IMR-90 (cell line): ENCODE data around the gene GNG7. TPM values are rescaled to one million over a fixed set of nuclear protein-coding genes. Genes with fewer than 3 reads are reported as not detected.

Experiments used
- ATAC-seq: fragments of 200-7000 bp; cut with Tn5 transposase; 2 replicates; pipeline ENCODE4 v1.9.1; 2020; ENCODE audit warnings: low read depth, mild to moderate bottlenecking, moderate library complexity
- BruUV-seq: library from RNA; stranded (reverse); fragments of 400-500 nt; replicated peaks from 2 replicates; lab custom pipeline; 2021; lab: Mats Ljungman, UMichigan
- CTCF ChIA-PET: fragments of 300-600 bp; formaldehyde crosslinking; extraction: SDS; loops from one replicate; lab custom pipeline; 2021; ENCODE audit warnings: antibody characterized with exemption; lab: Yijun Ruan, JAX
- POLR2A ChIA-PET: fragments of 300-600 bp; sonication (Branson Sonifier 250); formaldehyde crosslinking; loops from one replicate; lab custom pipeline; 2022; ENCODE audit warnings: antibody characterized with exemption; ENCODE audit not compliant: unreplicated experiment; lab: Charles Lee
- DNase-seq: peaks from one replicate; pipeline ENCODE4 v3.0.0; 2013
- H2AFZ ChIP-seq: replicated peaks from 2 replicates; pipeline ENCODE3; 2013; ENCODE audit warnings: low read length, mild to moderate bottlenecking; ENCODE audit not compliant: poor library complexity
- H2AK5ac ChIP-seq: 2 replicates; pipeline ENCODE4 v1.6.1; 2013; ENCODE audit warnings: low read depth, low read length, inconsistent platforms
- H2AK9ac ChIP-seq: replicated peaks from 2 replicates; pipeline ENCODE3; 2013; ENCODE audit warnings: mild to moderate bottlenecking, low read depth, low read length, moderate library complexity; ENCODE audit not compliant: poor library complexity
- H2BK120ac ChIP-seq: 2 replicates; pipeline ENCODE4 v1.6.1; 2013; ENCODE audit warnings: low read depth, low read length, inconsistent platforms
- H2BK15ac ChIP-seq: 3 replicates; pipeline ENCODE4 v1.6.1; 2013; ENCODE audit warnings: low read depth, low read length, inconsistent platforms
- H2BK20ac ChIP-seq: 2 replicates; pipeline ENCODE4 v1.6.1; 2013; ENCODE audit warnings: low read depth, mild to moderate bottlenecking, inconsistent platforms, low read length, moderate library complexity
- H2BK5ac ChIP-seq: 2 replicates; pipeline ENCODE4 v1.6.1; 2013; ENCODE audit warnings: mild to moderate bottlenecking, low read depth, low read length, inconsistent platforms; ENCODE audit not compliant: poor library complexity, severe bottlenecking
- H3K14ac ChIP-seq: replicated peaks from 2 replicates; pipeline ENCODE4 v1.6.1; 2013; ENCODE audit warnings: low read depth, low read length, inconsistent platforms
- H3K18ac ChIP-seq: 2 replicates; pipeline ENCODE4 v1.6.1; 2013; ENCODE audit warnings: low read depth, low read length, control low read depth
- H3K23ac ChIP-seq: 2 replicates; pipeline ENCODE4 v1.6.1; 2013; ENCODE audit warnings: low read depth, low read length, inconsistent platforms
- H3K27ac ChIP-seq: 2 replicates; pipeline ENCODE4 v1.5.1; 2013; ENCODE audit warnings: mild to moderate bottlenecking, control low read depth, low read length; ENCODE audit not compliant: insufficient read depth
- H3K27me3 ChIP-seq: 2 replicates; pipeline ENCODE4 v1.6.1; 2013; ENCODE audit warnings: low read length; ENCODE audit not compliant: control insufficient read depth, insufficient read depth
- H3K36me3 ChIP-seq: 2 replicates; pipeline ENCODE4 v1.6.1; 2013; ENCODE audit warnings: low read length, mixed read lengths; ENCODE audit not compliant: control insufficient read depth, insufficient read depth
- H3K4ac ChIP-seq: 2 replicates; pipeline ENCODE4 v1.6.1; 2013; ENCODE audit warnings: low read depth, low read length, inconsistent platforms
- H3K4me1 ChIP-seq: 2 replicates; pipeline ENCODE4 v1.6.1; 2013; ENCODE audit warnings: low read length, mixed read lengths; ENCODE audit not compliant: control insufficient read depth, insufficient read depth
- H3K4me2 ChIP-seq: 2 replicates; pipeline ENCODE4 v1.6.1; 2013; ENCODE audit warnings: low read depth, mild to moderate bottlenecking, control low read depth, low read length, moderate library complexity
- H3K4me3 ChIP-seq: 2 replicates; pipeline ENCODE4 v1.5.1; 2013; ENCODE audit warnings: low read depth, mild to moderate bottlenecking, control low read depth, low read length, moderate library complexity; ENCODE audit not compliant: insufficient read depth
- H3K56ac ChIP-seq: 2 replicates; pipeline ENCODE4 v1.6.1; 2013; ENCODE audit warnings: low read length, inconsistent platforms; ENCODE audit not compliant: insufficient read depth; ENCODE audit errors: extremely low read depth
- H3K79me1 ChIP-seq, 2 experiments: 2 replicates each; pipeline ENCODE4 v1.6.1; 2013; ENCODE audit warnings: low read length in 2 of 2, inconsistent platforms in 1 of 2, low read depth in 1 of 2
- H3K9ac ChIP-seq: 2 replicates; pipeline ENCODE4 v1.6.1; 2013; ENCODE audit warnings: low read depth, low read length, control low read depth
- H3K9me1 ChIP-seq: 2 replicates; pipeline ENCODE4 v1.6.1; 2013; ENCODE audit warnings: low read length, inconsistent platforms; ENCODE audit not compliant: insufficient read depth
- H3K9me3 ChIP-seq: 2 replicates; pipeline ENCODE4 v1.6.1; 2013; ENCODE audit warnings: low read length; ENCODE audit not compliant: control insufficient read depth, insufficient read depth
- H4K20me1 ChIP-seq: 2 replicates; pipeline ENCODE4 v1.6.1; 2013; ENCODE audit warnings: low read length, inconsistent platforms; ENCODE audit not compliant: insufficient read depth
- H4K5ac ChIP-seq: 2 replicates; pipeline ENCODE4 v1.6.1; 2013; ENCODE audit warnings: mild to moderate bottlenecking, low read depth, low read length, control low read depth
- H4K8ac ChIP-seq, 2 experiments: 2 replicates each; pipeline ENCODE4 v1.6.1; 2013; ENCODE audit warnings: low read depth in 2 of 2, low read length in 2 of 2, control low read depth in 1 of 2, inconsistent platforms in 1 of 2
- H4K91ac ChIP-seq: 2 replicates; pipeline ENCODE4 v1.6.1; 2013; ENCODE audit warnings: low read depth, low read length, inconsistent platforms; ENCODE audit not compliant: insufficient read depth
- BHLHE40 ChIP-seq: fragments of 150-350 bp; IDR thresholded peaks from 2 replicates; pipeline ENCODE4 v1.6.1; 2016; ENCODE audit warnings: mild to moderate bottlenecking, low read depth, low read length
- FOS ChIP-seq: fragments of 150-350 bp; IDR thresholded peaks from 2 replicates; pipeline ENCODE4 v1.6.1; 2016; ENCODE audit warnings: low read depth, low read length
- MAFK ChIP-seq: IDR thresholded peaks from 2 replicates; pipeline ENCODE4 v1.6.1; 2012; ENCODE audit warnings: low read depth, low read length, improper control_type of control experiment
- MAZ ChIP-seq: IDR thresholded peaks from 2 replicates; pipeline ENCODE4 v1.6.1; 2012; ENCODE audit warnings: low read depth, mild to moderate bottlenecking, low read length, improper control_type of control experiment, moderate library complexity, borderline replicate concordance
- MXI1 ChIP-seq: IDR thresholded peaks from 2 replicates; pipeline ENCODE4 v1.6.1; 2012; ENCODE audit warnings: low read depth, mild to moderate bottlenecking, low read length, moderate library complexity, borderline replicate concordance
- NFE2L2 ChIP-seq: fragments of 150-350 bp; IDR thresholded peaks from 2 replicates; pipeline ENCODE4 v1.6.1; 2016; ENCODE audit warnings: low read depth, mild to moderate bottlenecking, low read length
- RAD21 ChIP-seq: IDR thresholded peaks from 2 replicates; pipeline ENCODE4 v1.6.1; 2012; ENCODE audit warnings: low read length, improper control_type of control experiment
- RCOR1 ChIP-seq: IDR thresholded peaks from 2 replicates; pipeline ENCODE4 v1.6.1; 2012; ENCODE audit warnings: mild to moderate bottlenecking, low read length, improper control_type of control experiment; ENCODE audit not compliant: insufficient replicate concordance
- SMC3 ChIP-seq: fragments of 150-350 bp; IDR thresholded peaks from 2 replicates; pipeline ENCODE4 v1.6.1; 2016; ENCODE audit warnings: low read depth, mild to moderate bottlenecking, antibody characterized with exemption, low read length, moderate library complexity
- WGBS, 2 experiments: methylation state at CpG; one replicate each; pipeline versions ENCODE4 v1.1.5 to v1.1.7; 2013; ENCODE audit warnings: missing lambda C conversion rate in 2 of 2; ENCODE audit not compliant: insufficient read length in 1 of 2; ENCODE audit errors: extremely low coverage in 2 of 2; 5-methylcytosine and 5-hydroxymethylcytosine counted together
- dilution Hi-C: fragments of 300-500 bp; cut with HindIII; formaldehyde crosslinking; loops from one replicate; pipeline ENCODE4 v1.14.3; 2018; ENCODE audit warnings: low sequenced_read_pairs; ENCODE audit not compliant: unreplicated experiment
- in situ Hi-C: fragments of 300-500 bp; cut with MboI; formaldehyde crosslinking; loops from 3 replicates; pipeline ENCODE4 v1.14.3; 2019; ENCODE audit warnings: low sequenced_read_pairs, inconsistent platforms, mixed read lengths
- intact Hi-C: fragments of 100-400 bp; cut with micrococcal nuclease; formaldehyde crosslinking; loops from 2 replicates; pipeline ENCODE4 v1.10.0; 2022
- polyA plus RNA-seq, 3 experiments: library from polyadenylated mRNA; depleted of rRNA; stranded (reverse); fragments of >200 nt; gene quantifications; 2 replicates each; pipeline ENCODE4 v1.2.3, GENCODE V29; 2012; ENCODE audit warnings: low replicate concordance in 1 of 3
- total RNA-seq: library from RNA; depleted of rRNA; stranded (reverse); fragments of >200 nt; gene quantifications from 2 replicates; pipeline ENCODE4 v1.2.3, GENCODE V29; 2012
- TF ChIP-seq, protein P1 (sequence below): fragments of 150-350 bp; IDR thresholded peaks from 2 replicates; pipeline ENCODE4 v1.6.1; 2017; ENCODE audit warnings: mild to moderate bottlenecking, antibody characterized with exemption, low read length, low read depth
- TF ChIP-seq, protein P2 (sequence below): fragments of 150-350 bp; IDR thresholded peaks from 2 replicates; pipeline ENCODE4 v1.6.1; 2016; ENCODE audit warnings: low read depth, mild to moderate bottlenecking, low read length, moderate library complexity, borderline replicate concordance
- TF ChIP-seq, protein P3 (sequence below): conservative IDR thresholded peaks from 2 replicates; pipeline ENCODE4 v1.5.1; 2012; ENCODE audit warnings: mild to moderate bottlenecking, low read depth, low read length, improper control_type of control experiment

GNG7 gene
- total and polyA plus RNA-seq, 2 of the 4 experiments (the other 2 are of a cell fraction), result under 0.01 to 0.21 TPM

DNA sequence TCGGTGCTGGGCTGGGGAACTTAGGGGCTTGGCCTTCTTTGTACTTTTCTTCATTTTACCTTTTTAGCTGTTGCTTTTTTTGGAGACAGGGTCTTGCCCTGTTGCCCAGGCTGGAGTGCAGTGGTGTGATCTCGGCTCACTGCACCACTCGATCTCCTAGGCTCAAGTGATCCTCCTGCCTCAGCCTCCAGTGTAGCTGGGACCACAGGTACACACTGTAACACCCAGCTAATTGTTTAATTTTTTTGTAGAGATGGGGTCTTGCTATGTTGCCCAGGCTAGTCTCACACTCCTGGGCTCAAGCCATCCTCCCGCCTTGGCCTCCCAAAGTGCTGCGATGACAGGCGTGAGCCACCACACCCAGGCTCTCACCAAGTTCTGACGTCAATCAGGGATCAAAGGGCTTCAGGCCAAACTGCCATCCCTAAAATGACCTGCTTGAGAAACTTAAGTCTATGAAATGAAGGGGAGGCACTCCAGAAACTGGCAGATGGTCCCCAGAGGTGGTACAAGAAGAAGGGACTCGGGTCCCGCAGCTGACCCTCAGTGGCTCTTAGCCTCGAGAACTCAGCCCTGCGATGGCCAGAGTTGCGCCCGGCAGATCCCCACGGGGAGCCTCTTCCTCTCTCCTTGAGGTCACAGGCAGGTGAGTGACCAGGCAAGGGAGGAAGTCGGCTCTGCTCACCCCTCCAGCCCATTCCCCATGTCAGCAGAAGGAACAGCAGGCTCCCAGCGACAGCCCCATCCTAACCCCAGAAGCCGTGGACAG, 61.7 kb downstream of the GNG7 start:
- no peak overlapping the region for H3K56ac ChIP-seq
- H3K27me3 ChIP-seq, result peaks cover 14% of the 10 kb centered on the region
- ChIA-PET CTCF (no interaction called here), POLR2A (no interaction called here)
- no peak overlapping the region for H3K27ac ChIP-seq
- DNase-seq, result no peak
- no peak overlapping the region for H3K23ac ChIP-seq
- no peaks in the 10 kb centered on the region for H3K9me3 ChIP-seq
- no peak overlapping the region for H3K4me2 ChIP-seq
- H4K20me1 ChIP-seq, result peaks cover 6% of the 10 kb centered on the region; the same call in 1 of the 2 replicates
- dilution Hi-C loops, result no loop called here
- in situ Hi-C loops, result no loop called here
- no peak overlapping the region for H2BK120ac ChIP-seq
- intact Hi-C loops, result no loop called here
- no peak overlapping the region for H2AK9ac ChIP-seq
- H2BK5ac ChIP-seq, result no peak overlapping the region
- H2BK20ac ChIP-seq, result no peak overlapping the region
- H3K14ac ChIP-seq, result no peak overlapping the region
- H3K4me3 ChIP-seq, result no peak overlapping the region
- H4K5ac ChIP-seq, result no peak overlapping the region
- TF ChIP-seq MAZ (no peak), MAFK (no peak), NFE2L2 (no peak), BHLHE40 (no peak), RAD21 (no peak), RCOR1 (no peak), MXI1 (no peak), FOS (no peak), SMC3 (no peak)
- TF ChIP-seq, protein P1, sequence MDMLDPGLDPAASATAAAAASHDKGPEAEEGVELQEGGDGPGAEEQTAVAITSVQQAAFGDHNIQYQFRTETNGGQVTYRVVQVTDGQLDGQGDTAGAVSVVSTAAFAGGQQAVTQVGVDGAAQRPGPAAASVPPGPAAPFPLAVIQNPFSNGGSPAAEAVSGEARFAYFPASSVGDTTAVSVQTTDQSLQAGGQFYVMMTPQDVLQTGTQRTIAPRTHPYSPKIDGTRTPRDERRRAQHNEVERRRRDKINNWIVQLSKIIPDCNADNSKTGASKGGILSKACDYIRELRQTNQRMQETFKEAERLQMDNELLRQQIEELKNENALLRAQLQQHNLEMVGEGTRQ, result no peak
- TF ChIP-seq, protein P2, sequence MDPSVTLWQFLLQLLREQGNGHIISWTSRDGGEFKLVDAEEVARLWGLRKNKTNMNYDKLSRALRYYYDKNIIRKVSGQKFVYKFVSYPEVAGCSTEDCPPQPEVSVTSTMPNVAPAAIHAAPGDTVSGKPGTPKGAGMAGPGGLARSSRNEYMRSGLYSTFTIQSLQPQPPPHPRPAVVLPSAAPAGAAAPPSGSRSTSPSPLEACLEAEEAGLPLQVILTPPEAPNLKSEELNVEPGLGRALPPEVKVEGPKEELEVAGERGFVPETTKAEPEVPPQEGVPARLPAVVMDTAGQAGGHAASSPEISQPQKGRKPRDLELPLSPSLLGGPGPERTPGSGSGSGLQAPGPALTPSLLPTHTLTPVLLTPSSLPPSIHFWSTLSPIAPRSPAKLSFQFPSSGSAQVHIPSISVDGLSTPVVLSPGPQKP, result no peak
- TF ChIP-seq, protein P3, sequence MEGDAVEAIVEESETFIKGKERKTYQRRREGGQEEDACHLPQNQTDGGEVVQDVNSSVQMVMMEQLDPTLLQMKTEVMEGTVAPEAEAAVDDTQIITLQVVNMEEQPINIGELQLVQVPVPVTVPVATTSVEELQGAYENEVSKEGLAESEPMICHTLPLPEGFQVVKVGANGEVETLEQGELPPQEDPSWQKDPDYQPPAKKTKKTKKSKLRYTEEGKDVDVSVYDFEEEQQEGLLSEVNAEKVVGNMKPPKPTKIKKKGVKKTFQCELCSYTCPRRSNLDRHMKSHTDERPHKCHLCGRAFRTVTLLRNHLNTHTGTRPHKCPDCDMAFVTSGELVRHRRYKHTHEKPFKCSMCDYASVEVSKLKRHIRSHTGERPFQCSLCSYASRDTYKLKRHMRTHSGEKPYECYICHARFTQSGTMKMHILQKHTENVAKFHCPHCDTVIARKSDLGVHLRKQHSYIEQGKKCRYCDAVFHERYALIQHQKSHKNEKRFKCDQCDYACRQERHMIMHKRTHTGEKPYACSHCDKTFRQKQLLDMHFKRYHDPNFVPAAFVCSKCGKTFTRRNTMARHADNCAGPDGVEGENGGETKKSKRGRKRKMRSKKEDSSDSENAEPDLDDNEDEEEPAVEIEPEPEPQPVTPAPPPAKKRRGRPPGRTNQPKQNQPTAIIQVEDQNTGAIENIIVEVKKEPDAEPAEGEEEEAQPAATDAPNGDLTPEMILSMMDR, result no peak
- H3K9me1 ChIP-seq, result no peaks in the 10 kb centered on the region
- H2BK15ac ChIP-seq, result no peak overlapping the region
- H4K8ac ChIP-seq, result no peak overlapping the region
- no peak overlapping the region for H3K18ac ChIP-seq
- no peak overlapping the region for H2AK5ac ChIP-seq
- BruUV-seq, result no TSS peak
- no peak for ATAC-seq
- no peaks in the 10 kb centered on the region for H3K36me3 ChIP-seq
- H4K91ac ChIP-seq, result no peak overlapping the region
- no peak overlapping the region for H3K4ac ChIP-seq
- H3K79me1 ChIP-seq, result no peaks in the 10 kb centered on the region
- H2AFZ ChIP-seq, result no peak overlapping the region
- peaks cover 5% of the 10 kb centered on the region; the same call in 1 of the 2 replicates for H3K4me1 ChIP-seq
- WGBS, 2 experiments, result 60% methylated on average over 2 of the region's 17 CpGs; no CpG with 5 or more reads in 1 of the 2 experiments
- H3K9ac ChIP-seq, result no peak overlapping the region
